CD14-positive monocyte (primary cell): ENCODE results near the gene MAP1S. TPM values are rescaled to one million over a fixed set of nuclear protein-coding genes. Genes with fewer than 3 reads are reported as not detected.

Experiments used
- DNase-seq, 3 donors: peaks; one replicate each; pipeline ENCODE4 v3.0.0-alpha.2; 2011 to 2022
- H2AFZ ChIP-seq: 2 replicates; pipeline ENCODE4 v1.6.0; 2012; ENCODE audit warnings: mild to moderate bottlenecking, low read depth, low read length, inconsistent platforms; ENCODE audit not compliant: insufficient read depth, poor library complexity, severe bottlenecking
- H3K27ac ChIP-seq, 2 donors: 1 replicate in 1 of 2; 2 replicates in 1 of 2; pipeline ENCODE4 v1.5.1; 2012 to 2013; ENCODE audit warnings: low read length in 2 of 2, control low read depth in 1 of 2, inconsistent platforms in 1 of 2, low read depth in 1 of 2, mild to moderate bottlenecking in 1 of 2
- H3K27me3 ChIP-seq, 2 donors: one replicate each; pipeline versions ENCODE4 v1.6.0 to v1.6.1; 2011 to 2013; ENCODE audit warnings: low read length in 2 of 2; ENCODE audit not compliant: control insufficient read depth in 2 of 2, insufficient read depth in 2 of 2
- H3K36me3 ChIP-seq, 2 donors: replicated peaks in 1 of 2; 1 replicate in 1 of 2; 2 replicates in 1 of 2; pipeline versions ENCODE4 v1.5.1 to v1.6.1; 2012 to 2013; ENCODE audit warnings: low read length in 2 of 2, control low read depth in 1 of 2, inconsistent platforms in 1 of 2, mild to moderate bottlenecking in 1 of 2; ENCODE audit not compliant: insufficient read depth in 2 of 2, control insufficient read depth in 1 of 2
- H3K4me1 ChIP-seq, 2 donors: 1 replicate in 1 of 2; 2 replicates in 1 of 2; pipeline versions ENCODE4 v1.5.1 to v1.6.1; 2012 to 2013; ENCODE audit warnings: low read length in 2 of 2, control low read depth in 1 of 2, inconsistent platforms in 1 of 2, mild to moderate bottlenecking in 1 of 2, moderate library complexity in 1 of 2; ENCODE audit not compliant: insufficient read depth in 2 of 2, control insufficient read depth in 1 of 2
- H3K4me2 ChIP-seq: replicated peaks from 2 replicates; pipeline ENCODE3; 2012; ENCODE audit warnings: low read length, moderate library complexity, mild to moderate bottlenecking; ENCODE audit not compliant: poor library complexity, severe bottlenecking; ENCODE audit errors: extremely low read depth
- H3K4me3 ChIP-seq, 3 experiments: fragments of 200-600 bp in 1 of 3; sonication (generic) in 1 of 3; replicated peaks in 1 of 3; 1 replicate in 2 of 3; 2 replicates in 1 of 3; pipeline ENCODE4 v1.5.1; 2011 to 2013; ENCODE audit warnings: low read length in 3 of 3, mild to moderate bottlenecking in 3 of 3, control low read depth in 2 of 3, low read depth in 2 of 3, inconsistent platforms in 1 of 3, moderate library complexity in 1 of 3
- H3K79me2 ChIP-seq: 2 replicates; pipeline ENCODE4 v1.6.0; 2012; ENCODE audit warnings: mild to moderate bottlenecking, control low read depth, inconsistent platforms, low read length, moderate library complexity; ENCODE audit not compliant: insufficient read depth
- H3K9ac ChIP-seq: 2 replicates; pipeline ENCODE4 v1.6.0; 2017; ENCODE audit warnings: low read length, mild to moderate bottlenecking; ENCODE audit not compliant: insufficient read depth, poor library complexity, severe bottlenecking
- H3K9me3 ChIP-seq, 2 donors: replicated peaks in 1 of 2; 1 replicate in 1 of 2; 2 replicates in 1 of 2; pipeline versions ENCODE4 v1.5.1 to v1.6.1; 2012 to 2013; ENCODE audit warnings: low read length in 2 of 2, control low read depth in 1 of 2; ENCODE audit not compliant: control insufficient read depth in 1 of 2, insufficient read depth in 1 of 2
- H4K20me1 ChIP-seq: 2 replicates; pipeline ENCODE4 v1.6.0; 2012; ENCODE audit warnings: mild to moderate bottlenecking, low read length, control low read depth, moderate library complexity; ENCODE audit not compliant: insufficient read depth
- H3K27ac Mint-ChIP-seq, 7 donors: one replicate each; pipeline ENCODE4 v1.8.0; 2020; ENCODE audit warnings: mild to moderate bottlenecking in 7 of 7, mixed read lengths in 7 of 7, moderate library complexity in 6 of 7, inconsistent platforms in 2 of 7
- H3K27me3 Mint-ChIP-seq, 3 donors: one replicate each; pipeline ENCODE4 v1.8.0; 2021 to 2022; ENCODE audit warnings: low read depth in 3 of 3, mild to moderate bottlenecking in 3 of 3, mixed read lengths in 3 of 3, moderate library complexity in 3 of 3, inconsistent platforms in 1 of 3
- H3K36me3 Mint-ChIP-seq, 2 donors: one replicate each; pipeline ENCODE4 v1.8.0; 2020; ENCODE audit warnings: mixed read lengths in 2 of 2, inconsistent platforms in 1 of 2, mild to moderate bottlenecking in 1 of 2
- H3K4me1 Mint-ChIP-seq: one replicate; pipeline ENCODE4 v1.8.0; 2020; ENCODE audit warnings: mild to moderate bottlenecking, mixed read lengths
- H3K4me3 Mint-ChIP-seq, 2 donors: one replicate each; pipeline ENCODE4 v1.8.0; 2020; ENCODE audit warnings: mild to moderate bottlenecking in 2 of 2, mixed read lengths in 2 of 2, moderate library complexity in 1 of 2
- H3K9me3 Mint-ChIP-seq, 7 donors: one replicate each; pipeline ENCODE4 v1.8.0; 2020 to 2022; ENCODE audit warnings: mixed read lengths in 7 of 7, mild to moderate bottlenecking in 6 of 7, moderate library complexity in 6 of 7, inconsistent platforms in 2 of 7
- CTCF ChIP-seq: fragments of 200-600 bp; IDR thresholded peaks from one replicate; pipeline ENCODE4 v1.8.0; 2022; ENCODE audit warnings: antibody characterized with exemption, mild to moderate bottlenecking
- WGBS: methylation state at CpG from one replicate; pipeline ENCODE4 v1.1.5; 2013; ENCODE audit warnings: missing lambda C conversion rate; ENCODE audit not compliant: insufficient coverage; 5-methylcytosine and 5-hydroxymethylcytosine counted together
- intact Hi-C, 2 donors: fragments of 100-400 bp; cut with micrococcal nuclease; formaldehyde crosslinking; loops; one replicate each; pipeline versions ENCODE4 v1.15.0 to v1.15.1; 2023
- polyA plus RNA-seq, 3 donors: library from polyadenylated mRNA; depleted of rRNA in 1 of 3; unstranded in 2 of 3; stranded (reverse) in 1 of 3; fragments of 300-500 nt in 2 of 3; fragments of >200 nt in 1 of 3; fragmentation: Illumina TruSeq in 2 of 3; gene quantifications; 1 replicate in 2 of 3; 2 replicates in 1 of 3; pipeline ENCODE4 v1.2.3, GENCODE V29; 2012 to 2021

The MAP1S gene
- polyA plus RNA-seq, 3 donors, result 24.5 to 28.3 (median 27.5) TPM

- no peak overlapping the region for H3K27ac Mint-ChIP-seq
- Histone ChIP-seq H2AFZ (no peak overlapping the region), H4K20me1 (peaks cover 5% of the 10 kb centered on the region), H3K4me2 (no peak overlapping the region), H3K4me3 (no peak overlapping the region), H3K4me1 (peaks cover 9 to 12% of the 10 kb centered on the region in 2 donors), H3K27ac (no peak overlapping the region), H3K79me2 (no peaks in the 10 kb centered on the region), H3K27me3 (no peaks in the 10 kb centered on the region), H3K36me3 (peaks cover 65 to 86% of the 10 kb centered on the region in 2 donors), H3K9me3 (no peaks in the 10 kb centered on the region), H3K9ac (no peak overlapping the region)
- H3K27me3 Mint-ChIP-seq, result no peaks in the 10 kb centered on the region
- H3K9me3 Mint-ChIP-seq, result peaks cover 0 to 3% (median 0%) of the 10 kb centered on the region in 7 donors
- 92% methylated on average over 13 of the region's 13 CpGs for WGBS
- TF ChIP-seq CTCF, result no peak
- no peak for DNase-seq
- H3K4me3 Mint-ChIP-seq, result peak overlapping the region in 1 of 2 donors; percentile 41
- peaks cover 7% of the 10 kb centered on the region for H3K4me1 Mint-ChIP-seq
- intact Hi-C loops, result no loop called here
- H3K36me3 Mint-ChIP-seq, result peaks cover 66 to 93% of the 10 kb centered on the region in 2 donors
These were observed 51.3 kb downstream of the MAP1S start for GRCh38 chr19:17770613-17771012.

- TF ChIP-seq CTCF, result no peak
- Histone ChIP-seq H2AFZ (no peak overlapping the region), H3K9ac (no peak overlapping the region), H3K4me1 (no peaks in the 10 kb centered on the region), H3K36me3 (peaks cover 74 to 92% of the 10 kb centered on the region in 2 donors), H3K9me3 (no peaks in the 10 kb centered on the region), H3K27me3 (no peaks in the 10 kb centered on the region), H4K20me1 (peaks cover 8% of the 10 kb centered on the region), H3K27ac (no peak overlapping the region), H3K4me2 (no peak overlapping the region), H3K79me2 (no peaks in the 10 kb centered on the region), H3K4me3 (no peak overlapping the region)
- Mint-ChIP-seq H3K4me1 (peaks cover 2% of the 10 kb centered on the region), H3K27me3 (no peaks in the 10 kb centered on the region), H3K27ac (peak overlapping the region in 2 of 7 donors; percentile 15 to 16), H3K9me3 (peaks cover 0 to 2% (median 0%) of the 10 kb centered on the region in 7 donors), H3K4me3 (no peak overlapping the region), H3K36me3 (peaks cover 71 to 93% of the 10 kb centered on the region in 2 donors)
- intact Hi-C loops, result no loop called here
- WGBS, result 95% methylated on average over 4 of the region's 4 CpGs
- peak in 1 of 3 donors; percentile 31 for DNase-seq
These were observed 52.9 kb downstream of the MAP1S start for GRCh38 chr19:17772172-17772571.
